SK-N-SH (cell line): ENCODE results near the gene LGR6.

Experiments
- EZH2phosphoT487 ChIP-seq: fragments of 200-600 bp; sonication (generic); IDR thresholded peaks from 2 replicates; pipeline ENCODE4 v1.6.1; 2017; ENCODE audit warnings: low read depth, mixed run types, mild to moderate bottlenecking, antibody characterized with exemption, moderate library complexity, borderline replicate concordance
- JUND ChIP-seq: IDR thresholded peaks from 2 replicates; pipeline ENCODE4 v1.4.0; 2012
- MEF2A ChIP-seq: IDR thresholded peaks from 2 replicates; pipeline ENCODE4 v1.4.0; 2012; ENCODE audit warnings: low read depth, borderline replicate concordance
- MXI1 ChIP-seq: IDR thresholded peaks from 2 replicates; pipeline ENCODE4 v1.6.1; 2012; ENCODE audit warnings: mild to moderate bottlenecking, low read depth, low read length, improper control_type of control experiment
- PBX3 ChIP-seq: IDR thresholded peaks from 2 replicates; pipeline ENCODE4; 2012
- SMC3 ChIP-seq: IDR thresholded peaks from 2 replicates; pipeline ENCODE4 v1.6.1; 2012; ENCODE audit warnings: low read depth, low read length, improper control_type of control experiment
- YY1 ChIP-seq: IDR thresholded peaks from 2 replicates; pipeline ENCODE4 v1.4.0; 2012; ENCODE audit warnings: low read depth, mild to moderate bottlenecking
- ZBTB33 ChIP-seq: IDR thresholded peaks from 2 replicates; pipeline ENCODE4 v1.4.0; 2012; ENCODE audit warnings: low read depth, borderline replicate concordance
- TF ChIP-seq, protein P1 (sequence below): fragments of 200-600 bp; sonication (generic); IDR thresholded peaks from 2 replicates; pipeline ENCODE4 v1.6.1; 2017; ENCODE audit warnings: antibody characterized with exemption, mild to moderate bottlenecking, moderate library complexity
- TF ChIP-seq, protein P2 (sequence below): IDR thresholded peaks from 2 replicates; pipeline ENCODE4 v1.6.1; 2012; ENCODE audit warnings: mild to moderate bottlenecking, low read depth, low read length, moderate library complexity
- TF ChIP-seq, protein P3 (sequence below): IDR thresholded peaks from 2 replicates; pipeline ENCODE4 v1.4.0; 2012; ENCODE audit warnings: low read depth

DNA sequence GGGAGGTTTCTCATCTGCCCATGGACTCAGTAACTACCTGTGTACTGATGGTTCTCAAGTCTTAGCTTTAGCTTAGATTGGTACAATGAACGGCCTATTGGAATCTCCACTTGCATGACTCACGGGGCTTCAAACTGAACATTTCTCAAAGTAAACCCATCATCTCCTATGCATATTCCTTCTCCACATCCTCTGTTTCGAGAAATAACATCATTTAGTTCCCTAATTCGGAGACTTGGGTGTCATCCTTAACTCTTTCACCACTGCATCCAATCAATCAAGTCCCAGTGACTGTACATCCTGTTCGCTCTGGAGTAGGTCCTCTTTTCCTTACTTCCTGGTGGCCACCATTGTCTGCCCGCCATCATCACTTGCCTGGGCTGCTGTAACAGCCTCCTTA lies 55.8 kb downstream of the LGR6 start:
- no peak for TF ChIP-seq YY1
- TF ChIP-seq, protein P1, sequence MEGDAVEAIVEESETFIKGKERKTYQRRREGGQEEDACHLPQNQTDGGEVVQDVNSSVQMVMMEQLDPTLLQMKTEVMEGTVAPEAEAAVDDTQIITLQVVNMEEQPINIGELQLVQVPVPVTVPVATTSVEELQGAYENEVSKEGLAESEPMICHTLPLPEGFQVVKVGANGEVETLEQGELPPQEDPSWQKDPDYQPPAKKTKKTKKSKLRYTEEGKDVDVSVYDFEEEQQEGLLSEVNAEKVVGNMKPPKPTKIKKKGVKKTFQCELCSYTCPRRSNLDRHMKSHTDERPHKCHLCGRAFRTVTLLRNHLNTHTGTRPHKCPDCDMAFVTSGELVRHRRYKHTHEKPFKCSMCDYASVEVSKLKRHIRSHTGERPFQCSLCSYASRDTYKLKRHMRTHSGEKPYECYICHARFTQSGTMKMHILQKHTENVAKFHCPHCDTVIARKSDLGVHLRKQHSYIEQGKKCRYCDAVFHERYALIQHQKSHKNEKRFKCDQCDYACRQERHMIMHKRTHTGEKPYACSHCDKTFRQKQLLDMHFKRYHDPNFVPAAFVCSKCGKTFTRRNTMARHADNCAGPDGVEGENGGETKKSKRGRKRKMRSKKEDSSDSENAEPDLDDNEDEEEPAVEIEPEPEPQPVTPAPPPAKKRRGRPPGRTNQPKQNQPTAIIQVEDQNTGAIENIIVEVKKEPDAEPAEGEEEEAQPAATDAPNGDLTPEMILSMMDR: no peak
- TF ChIP-seq, protein P2, sequence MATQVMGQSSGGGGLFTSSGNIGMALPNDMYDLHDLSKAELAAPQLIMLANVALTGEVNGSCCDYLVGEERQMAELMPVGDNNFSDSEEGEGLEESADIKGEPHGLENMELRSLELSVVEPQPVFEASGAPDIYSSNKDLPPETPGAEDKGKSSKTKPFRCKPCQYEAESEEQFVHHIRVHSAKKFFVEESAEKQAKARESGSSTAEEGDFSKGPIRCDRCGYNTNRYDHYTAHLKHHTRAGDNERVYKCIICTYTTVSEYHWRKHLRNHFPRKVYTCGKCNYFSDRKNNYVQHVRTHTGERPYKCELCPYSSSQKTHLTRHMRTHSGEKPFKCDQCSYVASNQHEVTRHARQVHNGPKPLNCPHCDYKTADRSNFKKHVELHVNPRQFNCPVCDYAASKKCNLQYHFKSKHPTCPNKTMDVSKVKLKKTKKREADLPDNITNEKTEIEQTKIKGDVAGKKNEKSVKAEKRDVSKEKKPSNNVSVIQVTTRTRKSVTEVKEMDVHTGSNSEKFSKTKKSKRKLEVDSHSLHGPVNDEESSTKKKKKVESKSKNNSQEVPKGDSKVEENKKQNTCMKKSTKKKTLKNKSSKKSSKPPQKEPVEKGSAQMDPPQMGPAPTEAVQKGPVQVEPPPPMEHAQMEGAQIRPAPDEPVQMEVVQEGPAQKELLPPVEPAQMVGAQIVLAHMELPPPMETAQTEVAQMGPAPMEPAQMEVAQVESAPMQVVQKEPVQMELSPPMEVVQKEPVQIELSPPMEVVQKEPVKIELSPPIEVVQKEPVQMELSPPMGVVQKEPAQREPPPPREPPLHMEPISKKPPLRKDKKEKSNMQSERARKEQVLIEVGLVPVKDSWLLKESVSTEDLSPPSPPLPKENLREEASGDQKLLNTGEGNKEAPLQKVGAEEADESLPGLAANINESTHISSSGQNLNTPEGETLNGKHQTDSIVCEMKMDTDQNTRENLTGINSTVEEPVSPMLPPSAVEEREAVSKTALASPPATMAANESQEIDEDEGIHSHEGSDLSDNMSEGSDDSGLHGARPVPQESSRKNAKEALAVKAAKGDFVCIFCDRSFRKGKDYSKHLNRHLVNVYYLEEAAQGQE: no peak
- TF ChIP-seq, protein P3, sequence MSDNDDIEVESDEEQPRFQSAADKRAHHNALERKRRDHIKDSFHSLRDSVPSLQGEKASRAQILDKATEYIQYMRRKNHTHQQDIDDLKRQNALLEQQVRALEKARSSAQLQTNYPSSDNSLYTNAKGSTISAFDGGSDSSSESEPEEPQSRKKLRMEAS: no peak
- no peak for TF ChIP-seq ZBTB33
- TF ChIP-seq EZH2phosphoT487: no peak
- TF ChIP-seq SMC3: no peak
- TF ChIP-seq JUND: no peak
- TF ChIP-seq PBX3: no peak
- no peak for TF ChIP-seq MXI1
- TF ChIP-seq MEF2A: no peak
